Lung (tissue), 12 donors: ENCODE data around the gene PSME2. TPM values are rescaled to one million over a fixed set of nuclear protein-coding genes. Genes with fewer than 3 reads are reported as not detected.
"Not testable (repeated sequence)": the region's sequence is repeated elsewhere in the genome, so short reads cannot be mapped to it uniquely, and the experiment has no call there.

ENCODE experiments used
- ATAC-seq: fragments of 200-7000 bp; cut with Tn5 transposase; one replicate; pipeline ENCODE4 v1.9.1; 2020; ENCODE audit warnings: moderate number of reproducible peaks; ENCODE audit not compliant: insufficient read depth, low FRiP score
- DNase-seq, 3 donors: peaks; one replicate each; pipeline ENCODE4 v3.0.0-alpha.2; 2013 to 2017
- H3K27ac ChIP-seq, 2 donors: one replicate each; pipeline ENCODE4 v1.5.1; 2013; ENCODE audit warnings: mild to moderate bottlenecking in 2 of 2, moderate library complexity in 2 of 2, control low read depth in 1 of 2, inconsistent platforms in 1 of 2, low read depth in 1 of 2, low read length in 1 of 2
- H3K27me3 ChIP-seq, 3 donors: one replicate each; pipeline ENCODE4 v1.5.1; 2013; ENCODE audit warnings: low read length in 2 of 3; ENCODE audit not compliant: control insufficient read depth in 3 of 3, insufficient read depth in 3 of 3
- H3K36me3 ChIP-seq, 4 donors: one replicate each; pipeline ENCODE4 v1.5.1; 2013; ENCODE audit warnings: low read length in 4 of 4, mild to moderate bottlenecking in 1 of 4, moderate library complexity in 1 of 4; ENCODE audit not compliant: control insufficient read depth in 4 of 4, insufficient read depth in 4 of 4
- H3K4me1 ChIP-seq, 5 donors: one replicate each; pipeline ENCODE4 v1.5.1; 2013; ENCODE audit warnings: low read length in 5 of 5, mild to moderate bottlenecking in 2 of 5, moderate library complexity in 1 of 5; ENCODE audit not compliant: control insufficient read depth in 5 of 5, insufficient read depth in 5 of 5
- H3K4me3 ChIP-seq: one replicate; pipeline ENCODE4 v1.5.1; 2013; ENCODE audit warnings: mild to moderate bottlenecking, control low read depth, moderate library complexity
- H3K9ac ChIP-seq, 2 donors: one replicate each; pipeline ENCODE4 v1.5.1; 2013; ENCODE audit warnings: low read length in 2 of 2, control low read depth in 1 of 2; ENCODE audit not compliant: insufficient read depth in 1 of 2
- H3K9me3 ChIP-seq, 4 donors: one replicate each; pipeline ENCODE4 v1.5.1; 2013; ENCODE audit warnings: low read length in 3 of 4, mild to moderate bottlenecking in 1 of 4, moderate library complexity in 1 of 4; ENCODE audit not compliant: control insufficient read depth in 4 of 4, insufficient read depth in 3 of 4
- WGBS, 2 donors: extraction: QIAGEN DNeasy Blood & Tissue Kit; methylation state at CpG; one replicate each; pipeline ENCODE4 v1.1.7; 2013; 5-methylcytosine and 5-hydroxymethylcytosine counted together
- polyA plus RNA-seq, 2 donors: library from polyadenylated mRNA; stranded (reverse); fragments of 200-250 nt; gene quantifications; one replicate each; pipeline ENCODE4 v1.2.1, GENCODE V29; 2013
- total RNA-seq, 2 donors: library from RNA; depleted of rRNA in 1 of 2; stranded (reverse); fragments of >200 nt in 1 of 2; gene quantifications; one replicate each; pipeline ENCODE4 v1.2.1, GENCODE V29; 2014 to 2021
- TF ChIP-seq, protein P1 (sequence below): IDR thresholded peaks from 2 replicates; pipeline ENCODE4 v1.5.1; 2012; ENCODE audit warnings: mild to moderate bottlenecking; ENCODE audit errors: control extremely low read depth, extremely low read depth
- donor health status: control.
- donor health status: control.
- donor health status: Bipolar disorder and iron deficiency.
- donor health status: healthy.
- donor health status: DM: yes; HTN: yes; CAD: no.

PSME2 gene
- total and polyA plus RNA-seq, 4 donors, result 89.1 to 328 (median 230) TPM

- TF ChIP-seq, protein P1, sequence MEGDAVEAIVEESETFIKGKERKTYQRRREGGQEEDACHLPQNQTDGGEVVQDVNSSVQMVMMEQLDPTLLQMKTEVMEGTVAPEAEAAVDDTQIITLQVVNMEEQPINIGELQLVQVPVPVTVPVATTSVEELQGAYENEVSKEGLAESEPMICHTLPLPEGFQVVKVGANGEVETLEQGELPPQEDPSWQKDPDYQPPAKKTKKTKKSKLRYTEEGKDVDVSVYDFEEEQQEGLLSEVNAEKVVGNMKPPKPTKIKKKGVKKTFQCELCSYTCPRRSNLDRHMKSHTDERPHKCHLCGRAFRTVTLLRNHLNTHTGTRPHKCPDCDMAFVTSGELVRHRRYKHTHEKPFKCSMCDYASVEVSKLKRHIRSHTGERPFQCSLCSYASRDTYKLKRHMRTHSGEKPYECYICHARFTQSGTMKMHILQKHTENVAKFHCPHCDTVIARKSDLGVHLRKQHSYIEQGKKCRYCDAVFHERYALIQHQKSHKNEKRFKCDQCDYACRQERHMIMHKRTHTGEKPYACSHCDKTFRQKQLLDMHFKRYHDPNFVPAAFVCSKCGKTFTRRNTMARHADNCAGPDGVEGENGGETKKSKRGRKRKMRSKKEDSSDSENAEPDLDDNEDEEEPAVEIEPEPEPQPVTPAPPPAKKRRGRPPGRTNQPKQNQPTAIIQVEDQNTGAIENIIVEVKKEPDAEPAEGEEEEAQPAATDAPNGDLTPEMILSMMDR, result no peak
- H3K36me3 ChIP-seq, result peaks cover 0 to 12% (median 3%) of the 10 kb centered on the region in 4 donors
- WGBS, 2 donors, result 93 to 95% methylated on average over 4 of the region's 4 CpGs
Observed at GRCh38 chr14:24106672-24107271, 39.6 kb downstream of the PSME2 start.

GRCh38 chr14:24105609-24106239 lies 40.7 kb downstream of the PSME2 start:
- ATAC-seq, DNase-seq, H3K27ac ChIP-seq, H3K9me3 ChIP-seq, H3K4me3 ChIP-seq, H3K4me1 ChIP-seq, H3K27me3 ChIP-seq, H3K9ac ChIP-seq: not testable (repeated sequence)
- peaks cover 0 to 17% (median 3%) of the 10 kb centered on the region in 4 donors for H3K36me3 ChIP-seq
- 93 to 95% methylated on average over 8 of the region's 8 CpGs for WGBS, 2 donors

More at GRCh38 chr14:24106672-24107271, 39.6 kb downstream of the PSME2 start:
- no peak for ATAC-seq
- Histone ChIP-seq H3K9me3 (no peaks in the 10 kb centered on the region), H3K9ac (no peak overlapping the region), H3K4me3 (no peak overlapping the region), H3K27ac (no peak overlapping the region), H3K27me3 (no peaks in the 10 kb centered on the region), H3K4me1 (peaks cover 0 to 5% (median 0%) of the 10 kb centered on the region in 5 donors)
- DNase-seq, result no peak

DNA sequence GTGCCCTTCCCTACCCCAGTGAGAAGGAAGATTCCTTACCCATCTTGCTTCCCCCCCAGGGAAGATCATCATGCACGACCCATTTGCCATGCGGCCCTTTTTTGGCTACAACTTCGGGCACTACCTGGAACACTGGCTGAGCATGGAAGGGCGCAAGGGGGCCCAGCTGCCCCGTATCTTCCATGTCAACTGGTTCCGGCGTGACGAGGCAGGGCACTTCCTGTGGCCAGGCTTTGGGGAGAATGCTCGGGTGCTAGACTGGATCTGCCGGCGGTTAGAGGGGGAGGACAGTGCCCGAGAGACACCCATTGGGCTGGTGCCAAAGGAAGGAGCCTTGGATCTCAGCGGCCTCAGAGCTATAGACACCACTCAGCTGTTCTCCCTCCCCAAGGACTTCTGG lies 43.0 kb downstream of the PSME2 start:
- WGBS, 2 donors, result 94 to 95% methylated on average over 13 of the region's 13 CpGs
- Histone ChIP-seq H3K27me3 (no peaks in the 10 kb centered on the region), H3K4me1 (peaks cover 0 to 2% (median 0%) of the 10 kb centered on the region in 5 donors), H3K9me3 (no peaks in the 10 kb centered on the region), H3K36me3 (peaks cover 0 to 32% (median 6%) of the 10 kb centered on the region in 4 donors), H3K27ac (no peak overlapping the region), H3K4me3 (no peak overlapping the region), H3K9ac (no peak overlapping the region)
- DNase-seq, result no peak
- TF ChIP-seq, protein P1, result no peak
- no peak for ATAC-seq

GRCh38 chr14:24102357-24103048 lies 43.9 kb downstream of the PSME2 start:
- Histone ChIP-seq H3K36me3 (peaks cover 0 to 36% (median 6%) of the 10 kb centered on the region in 4 donors), H3K4me3 (no peak overlapping the region), H3K27me3 (no peaks in the 10 kb centered on the region), H3K9me3 (no peaks in the 10 kb centered on the region), H3K9ac (no peak overlapping the region), H3K27ac (no peak overlapping the region), H3K4me1 (peaks cover 0 to 2% (median 0%) of the 10 kb centered on the region in 5 donors)
- TF ChIP-seq, protein P1, result no peak
- no peak for DNase-seq
- WGBS, 2 donors, result 92 to 96% methylated on average over 7 of the region's 7 CpGs
- ATAC-seq, result no peak
